ENCODE measurements around the gene FAM240B.

The FAM240B gene

DNA sequence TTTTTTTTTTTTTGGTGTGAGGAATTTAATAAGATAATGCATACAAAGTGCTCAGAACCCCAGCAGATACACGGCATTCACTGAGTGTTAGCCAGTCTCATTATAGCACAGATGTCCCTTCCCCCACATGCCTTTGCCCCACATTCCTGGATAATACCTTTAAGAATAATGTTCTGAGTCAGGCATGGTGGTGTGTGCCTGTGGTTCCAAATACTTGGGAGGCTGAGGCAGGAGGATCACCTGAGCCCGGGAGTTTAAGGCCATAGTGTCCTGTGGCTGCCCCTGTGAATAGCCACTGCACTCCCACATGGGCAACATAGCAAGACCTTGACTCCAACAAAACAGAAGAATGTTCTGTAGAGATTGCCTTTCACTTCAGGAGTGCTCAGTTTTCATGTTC is 75.3 kb downstream of the FAM240B start:
- H3K4me3 ChIP-seq (ENCODE audit: low read depth, low read length): no peak overlapping the region
- DNase-seq (ENCODE audit: low read depth): no peak
- TF ChIP-seq, protein P1, sequence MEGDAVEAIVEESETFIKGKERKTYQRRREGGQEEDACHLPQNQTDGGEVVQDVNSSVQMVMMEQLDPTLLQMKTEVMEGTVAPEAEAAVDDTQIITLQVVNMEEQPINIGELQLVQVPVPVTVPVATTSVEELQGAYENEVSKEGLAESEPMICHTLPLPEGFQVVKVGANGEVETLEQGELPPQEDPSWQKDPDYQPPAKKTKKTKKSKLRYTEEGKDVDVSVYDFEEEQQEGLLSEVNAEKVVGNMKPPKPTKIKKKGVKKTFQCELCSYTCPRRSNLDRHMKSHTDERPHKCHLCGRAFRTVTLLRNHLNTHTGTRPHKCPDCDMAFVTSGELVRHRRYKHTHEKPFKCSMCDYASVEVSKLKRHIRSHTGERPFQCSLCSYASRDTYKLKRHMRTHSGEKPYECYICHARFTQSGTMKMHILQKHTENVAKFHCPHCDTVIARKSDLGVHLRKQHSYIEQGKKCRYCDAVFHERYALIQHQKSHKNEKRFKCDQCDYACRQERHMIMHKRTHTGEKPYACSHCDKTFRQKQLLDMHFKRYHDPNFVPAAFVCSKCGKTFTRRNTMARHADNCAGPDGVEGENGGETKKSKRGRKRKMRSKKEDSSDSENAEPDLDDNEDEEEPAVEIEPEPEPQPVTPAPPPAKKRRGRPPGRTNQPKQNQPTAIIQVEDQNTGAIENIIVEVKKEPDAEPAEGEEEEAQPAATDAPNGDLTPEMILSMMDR (IDR thresholded peaks at IDR 0.05; ENCODE audit: low read depth, low read length, missing control alignments): no peak
